Left renal cortex interstitium (tissue), 4 donors: Measurements from ENCODE around the gene B4GALT4. TPM values are rescaled to one million over a fixed set of nuclear protein-coding genes. Genes with fewer than 3 reads are reported as not detected.
"Not testable (repeated sequence)": the region's sequence is repeated elsewhere in the genome, so short reads cannot be mapped to it uniquely, and the experiment has no call there.

Source experiments
- DNase-seq, 4 donors: peaks; one replicate each; pipeline ENCODE4 v3.0.0-alpha.2; 2013; ENCODE audit warnings: low read depth in 4 of 4, low spot score in 2 of 4, missing footprints in 1 of 4
- polyA plus RNA-seq, 4 donors: library from polyadenylated mRNA; unstranded; fragments of 120-200 nt; gene quantifications; one replicate each; pipeline ENCODE4 v1.2.1, GENCODE V29; 2013; ENCODE audit not compliant: insufficient read length in 4 of 4

The B4GALT4 gene
- 10 to 100 TPM; 30.8 to 39.3 (median 35.9) TPM for polyA plus RNA-seq

- DNase-seq = peak; percentile 62 to 84 (median 74)
These were observed at the start of gene B4GALT4 for GRCh38 chr3:119240591-119241434. B4GALT4 (minus strand) TSS chr3:119240878; CDS start chr3:119230099, 10,779 bp downstream.

GRCh38 chr3:119289404-119289770 lies 48.7 kb upstream of the B4GALT4 start:
- no peak for DNase-seq

- no peak for DNase-seq
These were observed 48.2 kb upstream of the B4GALT4 start for GRCh38 chr3:119288669-119289403.

- DNase-seq = no peak
These were observed 39.0 kb upstream of the B4GALT4 start for GRCh38 chr3:119279584-119280243.

- no peak for DNase-seq
These were observed 38.5 kb upstream of the B4GALT4 start for GRCh38 chr3:119279101-119279554.

GRCh38 chr3:119276680-119277079 lies 36.0 kb upstream of the B4GALT4 start:
- no peak for DNase-seq

- not testable (repeated sequence) for DNase-seq
These were observed 29.5 kb upstream of the B4GALT4 start for GRCh38 chr3:119270212-119270611.

- DNase-seq = no peak
These were observed 20.4 kb upstream of the B4GALT4 start for GRCh38 chr3:119261055-119261454.

- no peak for DNase-seq
These were observed 19.1 kb upstream of the B4GALT4 start for GRCh38 chr3:119259821-119260220.

- no peak for DNase-seq
These were observed 18.2 kb upstream of the B4GALT4 start for GRCh38 chr3:119258915-119259314.

GRCh38 chr3:119257654-119258410 lies 17.2 kb upstream of the B4GALT4 start:
- no peak for DNase-seq

- no peak for DNase-seq
These were observed 16.4 kb upstream of the B4GALT4 start for GRCh38 chr3:119257111-119257510.

GRCh38 chr3:119255214-119255613 lies 14.5 kb upstream of the B4GALT4 start:
- no peak for DNase-seq

- DNase-seq = no peak
These were observed 5.1 kb upstream of the B4GALT4 start for GRCh38 chr3:119245778-119246177.

- no peak for DNase-seq
These were observed 3.0 kb upstream of the B4GALT4 start for GRCh38 chr3:119243712-119244111.

- DNase-seq = not testable (repeated sequence)
These were observed 2.4 kb upstream of the B4GALT4 start for GRCh38 chr3:119243058-119243529.

- DNase-seq = not testable (repeated sequence)
These were observed 1.8 kb upstream of the B4GALT4 start for GRCh38 chr3:119242387-119243057.

GRCh38 chr3:119240101-119240590 lies 532 bp downstream of the B4GALT4 start:
- peak in 3 of 4 donors; percentile 41 to 53 (median 46) for DNase-seq

GRCh38 chr3:119239206-119239820 lies 1.4 kb downstream of the B4GALT4 start:
- DNase-seq = peak in 1 of 4 donors; percentile 4
